Activated naive CD4-positive, alpha-beta T cell (primary cell): ENCODE measurements around the gene AQP10.
"Not testable (repeated sequence)": the region's sequence is repeated elsewhere in the genome, so short reads cannot be mapped to it uniquely, and the experiment has no call there.

Source experiments
- DNase-seq, 4 experiments: peaks; one replicate each; lab custom pipeline; 2025; lab: John Stamatoyannopoulos, UW

Gene AQP10

DNA sequence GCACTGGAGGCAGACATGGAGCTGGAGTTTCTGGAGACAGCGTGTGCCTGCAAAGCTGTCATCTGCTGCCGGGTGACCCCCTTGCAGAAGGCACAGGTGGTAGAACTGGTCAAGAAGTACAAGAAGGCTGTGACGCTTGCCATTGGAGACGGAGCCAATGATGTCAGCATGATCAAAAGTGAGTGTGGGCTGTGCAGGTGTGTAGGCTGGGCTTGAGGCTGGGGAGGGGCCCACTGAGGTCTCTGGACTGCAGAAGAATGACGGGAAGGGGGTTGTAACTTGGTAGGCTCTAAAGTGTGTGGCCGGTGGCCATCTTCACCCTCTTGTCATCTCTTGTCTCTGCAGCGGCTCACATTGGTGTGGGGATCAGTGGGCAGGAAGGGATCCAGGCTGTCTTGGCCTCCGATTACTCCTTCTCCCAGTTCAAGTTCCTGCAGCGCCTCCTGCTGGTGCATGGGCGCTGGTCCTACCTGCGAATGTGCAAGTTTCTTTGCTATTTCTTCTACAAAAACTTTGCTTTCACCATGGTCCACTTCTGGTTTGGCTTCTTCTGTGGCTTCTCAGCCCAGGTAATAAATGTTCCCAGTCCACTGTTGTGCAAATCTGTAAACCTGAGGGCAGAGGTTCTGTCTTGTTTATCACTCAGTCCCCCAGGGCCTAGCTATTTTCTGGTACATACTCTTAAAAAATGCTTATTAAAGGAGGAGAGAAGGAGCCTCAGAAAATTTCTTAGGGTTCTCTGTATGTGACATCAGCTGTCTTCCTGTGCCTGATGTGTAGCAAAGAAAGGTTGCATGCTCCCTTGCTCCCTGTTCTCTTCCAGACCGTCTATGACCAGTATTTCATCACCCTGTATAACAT, 24.3 kb downstream of the AQP10 start:
- DNase-seq = peak in 3 of 4 experiments; percentile 16 to 64 (median 54)

DNA sequence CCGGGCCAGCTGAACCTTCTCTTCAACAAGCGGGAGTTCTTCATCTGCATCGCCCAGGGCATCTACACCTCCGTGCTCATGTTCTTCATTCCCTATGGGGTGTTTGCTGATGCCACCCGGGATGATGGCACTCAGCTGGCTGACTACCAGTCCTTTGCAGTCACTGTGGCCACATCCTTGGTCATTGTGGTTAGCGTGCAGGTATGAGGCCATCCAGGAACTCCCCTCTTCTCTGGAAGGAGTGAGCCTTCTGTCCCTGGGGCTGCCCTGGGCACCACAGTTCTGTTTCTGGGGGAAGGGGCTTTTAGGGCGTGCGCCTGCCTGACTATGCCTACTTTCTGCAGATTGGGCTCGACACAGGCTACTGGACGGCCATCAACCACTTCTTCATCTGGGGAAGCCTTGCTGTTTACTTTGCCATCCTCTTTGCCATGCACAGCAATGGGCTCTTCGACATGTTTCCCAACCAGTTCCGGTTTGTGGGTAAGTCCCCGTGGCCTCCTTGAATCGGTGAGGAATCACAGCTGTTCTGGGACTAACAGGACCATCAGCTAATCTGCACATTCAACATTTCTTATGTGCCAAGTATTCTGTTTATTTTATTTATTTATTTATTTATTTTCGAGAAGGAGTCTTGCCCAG, 25.5 kb downstream of the AQP10 start:
- DNase-seq = no peak

DNA sequence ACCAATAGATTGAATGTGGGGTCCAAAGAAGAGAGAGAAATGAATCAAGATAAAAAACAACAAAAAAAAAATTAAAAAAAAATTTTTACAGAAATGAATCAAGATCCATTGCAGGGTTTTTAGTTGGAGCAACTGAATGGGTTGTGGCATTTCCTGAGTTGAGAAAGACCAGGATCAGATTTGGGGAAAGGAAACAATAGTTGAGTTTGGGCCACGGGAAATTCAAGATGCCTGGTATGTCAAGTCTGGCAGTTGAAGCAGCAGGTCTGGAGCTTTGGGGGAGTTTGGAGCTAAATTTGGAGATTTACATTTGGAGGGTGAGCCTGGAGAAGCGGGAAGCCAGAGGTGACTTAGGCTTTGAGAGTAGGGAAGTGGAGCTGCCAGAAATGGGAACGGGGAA, 27.1 kb downstream of the AQP10 start:
- DNase-seq = no peak

DNA sequence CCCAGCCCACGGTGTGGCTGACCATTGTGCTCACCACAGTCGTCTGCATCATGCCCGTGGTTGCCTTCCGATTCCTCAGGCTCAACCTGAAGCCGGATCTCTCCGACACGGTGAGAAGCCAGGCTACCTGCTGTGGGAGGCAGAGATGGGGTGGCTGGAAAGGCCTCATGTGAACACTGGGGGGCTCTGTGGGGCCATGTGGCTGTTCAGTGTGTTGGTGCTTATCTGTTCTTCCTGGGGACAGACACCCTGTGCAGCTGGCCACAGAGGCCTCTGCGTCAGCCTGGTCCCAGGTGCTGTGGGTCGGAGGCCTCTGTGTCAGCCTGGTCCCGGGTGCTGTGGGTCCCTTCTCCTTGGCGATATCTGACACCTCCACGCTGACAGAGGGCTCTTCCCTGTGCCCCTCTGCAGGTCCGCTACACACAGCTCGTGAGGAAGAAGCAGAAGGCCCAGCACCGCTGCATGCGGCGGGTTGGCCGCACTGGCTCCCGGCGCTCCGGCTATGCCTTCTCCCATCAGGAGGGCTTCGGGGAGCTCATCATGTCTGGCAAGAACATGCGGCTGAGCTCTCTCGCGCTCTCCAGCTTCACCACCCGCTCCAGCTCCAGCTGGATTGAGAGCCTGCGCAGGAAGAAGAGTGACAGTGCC, 27.7 kb downstream of the AQP10 start:
- no peak for DNase-seq

DNA sequence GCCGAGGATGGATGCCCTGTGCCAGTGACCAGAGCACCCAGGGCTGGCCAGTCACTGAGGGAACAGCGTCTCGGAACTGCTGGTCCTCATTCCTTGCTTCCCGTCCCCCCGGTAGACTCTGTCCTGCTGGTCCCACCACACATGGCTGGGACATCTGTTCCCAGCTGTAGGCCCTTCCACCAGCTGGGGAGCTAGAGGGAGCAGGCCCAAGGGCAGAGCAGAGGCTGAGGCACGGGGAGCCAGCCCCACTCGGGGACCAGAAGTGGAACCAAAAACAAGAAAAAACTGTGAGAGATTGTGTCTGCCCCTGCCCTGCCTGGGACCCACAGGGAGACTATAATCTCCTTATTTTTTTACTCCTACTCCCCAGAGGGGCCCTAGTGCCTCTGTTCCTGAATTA, 28.2 kb downstream of the AQP10 start:
- no peak for DNase-seq

DNA sequence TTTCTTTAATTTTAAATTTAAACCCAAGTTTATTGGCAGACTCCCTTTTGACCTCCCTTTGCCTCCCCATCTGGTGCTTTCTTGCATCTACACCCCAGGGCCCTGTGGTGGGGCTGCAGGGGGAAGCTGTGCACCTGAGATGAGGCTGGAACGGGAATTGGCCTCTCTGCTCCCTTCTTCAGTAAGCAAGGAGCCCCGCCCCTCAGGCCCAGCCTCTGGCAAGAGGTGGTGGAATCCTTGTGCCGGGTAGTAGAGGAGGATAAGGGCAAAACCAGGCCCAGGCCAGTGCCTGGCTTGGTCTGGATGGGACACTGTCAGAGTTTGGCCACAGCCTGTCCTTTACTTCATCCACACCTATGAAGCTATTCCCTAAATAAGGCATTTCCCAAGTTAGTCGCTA, 29.5 kb downstream of the AQP10 start:
- no peak for DNase-seq

DNA sequence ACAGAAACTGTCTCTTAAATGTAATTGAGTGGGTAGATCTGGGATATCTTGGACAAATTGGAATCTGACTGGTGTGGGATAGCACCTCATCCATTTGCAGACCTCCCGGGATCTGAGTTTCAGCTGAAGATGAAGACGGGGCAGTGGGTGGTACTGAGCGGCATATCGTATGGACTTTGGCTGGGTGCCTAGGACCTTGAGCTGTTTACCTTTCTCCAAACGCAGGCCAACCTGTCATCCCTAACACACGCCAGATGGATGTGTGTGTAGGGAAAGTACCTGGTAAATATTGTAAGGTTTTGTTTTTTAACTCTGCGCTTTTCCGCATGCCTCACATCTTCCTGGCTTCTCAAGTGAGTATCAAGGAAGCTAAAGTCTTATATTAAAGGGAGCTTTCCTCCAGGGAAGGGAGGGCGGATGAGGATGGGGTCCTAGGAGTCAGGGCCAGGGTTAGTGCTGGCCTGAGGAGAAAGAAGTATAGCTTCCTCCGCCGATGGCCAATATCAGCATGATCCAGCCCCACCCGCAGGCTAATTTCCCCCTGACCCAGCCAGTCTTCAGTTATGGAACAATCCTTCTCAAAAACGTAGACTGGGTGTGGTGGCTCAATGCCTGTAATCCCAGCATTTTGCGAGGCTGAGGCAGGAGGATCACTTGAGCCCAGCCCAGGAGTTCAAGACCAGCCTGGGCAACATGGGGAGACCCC, 30.6 kb downstream of the AQP10 start:
- no peak for DNase-seq

DNA sequence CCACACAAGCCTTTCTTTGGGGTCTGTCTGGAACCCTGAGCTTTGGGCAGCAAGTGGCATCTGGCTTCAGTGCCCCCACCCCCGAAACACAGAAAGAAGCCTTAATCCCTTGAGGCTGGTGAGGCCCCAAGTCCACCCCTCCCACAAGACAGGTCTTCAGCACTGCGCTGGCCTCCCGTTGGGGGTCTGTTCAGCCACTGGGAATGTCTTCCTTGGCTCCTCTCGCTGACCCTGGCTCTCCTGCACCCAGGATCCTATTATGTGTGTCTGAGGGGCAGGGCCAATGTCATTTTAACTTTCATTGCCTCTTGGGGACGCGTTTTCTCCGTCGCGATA, 31.3 kb downstream of the AQP10 start:
- no peak for DNase-seq

DNA sequence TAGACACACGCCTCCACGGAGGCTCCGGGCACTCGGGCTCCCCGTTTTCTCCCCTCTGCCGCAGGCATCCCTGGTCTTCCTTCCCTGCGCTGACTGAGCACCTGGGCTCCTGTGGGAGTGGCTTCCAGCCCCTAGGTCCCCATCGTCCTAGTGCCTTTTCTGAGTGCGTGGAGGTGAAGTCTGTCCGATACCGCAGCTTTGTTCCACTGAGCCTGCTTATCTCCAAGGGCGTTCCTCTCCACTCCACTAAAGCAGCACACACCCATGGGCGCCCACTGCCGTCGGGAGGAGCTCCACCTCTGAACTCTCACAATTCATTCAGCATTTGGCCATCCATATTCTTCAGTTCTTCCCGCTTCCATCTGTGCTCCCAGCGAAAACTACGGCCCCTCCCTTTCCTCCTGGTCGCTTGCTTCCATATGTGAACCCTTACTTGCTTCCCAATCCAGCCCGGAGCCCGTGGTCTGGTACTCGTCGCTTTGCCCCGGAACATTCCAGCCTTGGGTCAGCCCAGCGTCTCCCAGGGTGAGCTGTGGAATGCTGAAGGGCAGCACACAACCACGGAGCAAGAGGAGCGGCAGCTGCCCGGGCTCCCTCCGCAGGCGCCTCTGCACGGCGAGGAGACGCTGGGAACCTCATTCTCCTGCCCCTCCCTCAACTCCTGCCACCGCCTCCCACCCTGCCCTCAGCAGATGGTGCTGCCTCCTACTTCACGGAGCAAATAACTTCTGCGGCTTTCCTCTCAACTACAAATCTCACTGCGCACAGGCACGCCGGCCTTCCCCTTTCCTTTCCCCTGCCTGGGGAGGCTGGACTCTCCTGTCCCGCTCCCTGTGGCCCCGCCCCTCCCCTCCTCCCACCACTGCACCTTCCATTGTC, 31.9 kb downstream of the AQP10 start:
- peak in 2 of 4 experiments; percentile 8 to 22 for DNase-seq

DNA sequence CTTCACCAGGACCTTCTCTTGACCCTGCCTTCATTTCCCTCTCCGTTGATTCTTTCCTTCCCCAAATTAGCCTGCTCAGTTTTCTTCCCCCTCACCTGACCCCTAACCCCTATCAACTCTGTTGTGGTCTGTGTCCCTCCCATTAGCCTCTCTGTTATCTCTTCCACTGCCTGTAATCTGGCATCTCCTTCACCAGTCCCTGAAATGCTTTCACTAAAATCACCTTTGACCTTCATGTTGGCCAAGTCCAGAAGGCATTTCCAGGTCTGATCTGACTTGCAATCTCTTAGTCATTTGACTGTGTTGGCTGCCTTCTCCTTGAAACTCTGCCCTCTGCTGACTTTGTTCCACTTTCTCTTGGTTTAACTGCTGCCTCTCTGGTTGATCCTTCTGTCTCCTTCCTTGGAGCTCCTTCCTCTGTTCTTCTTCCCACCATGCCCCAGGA, 32.6 kb downstream of the AQP10 start:
- no peak for DNase-seq

DNA sequence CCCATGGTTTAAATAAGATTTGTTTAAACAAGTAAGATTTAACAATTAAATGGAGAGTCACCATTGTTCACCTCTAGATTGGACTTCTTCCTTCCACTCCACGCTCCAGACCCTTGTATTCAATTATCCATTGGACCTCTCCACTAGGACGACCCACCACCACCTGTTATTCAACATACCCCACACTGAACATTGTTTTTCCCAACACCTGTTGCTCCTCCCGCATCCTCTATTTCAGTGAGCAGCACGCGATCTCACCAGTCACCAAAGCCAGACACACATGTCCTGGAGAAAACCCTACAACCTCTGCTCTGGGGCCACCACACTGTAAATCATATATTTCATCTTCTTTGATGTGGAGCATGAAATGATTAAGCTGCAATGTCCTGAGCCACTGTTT, 33.1 kb downstream of the AQP10 start:
- no peak for DNase-seq

DNA sequence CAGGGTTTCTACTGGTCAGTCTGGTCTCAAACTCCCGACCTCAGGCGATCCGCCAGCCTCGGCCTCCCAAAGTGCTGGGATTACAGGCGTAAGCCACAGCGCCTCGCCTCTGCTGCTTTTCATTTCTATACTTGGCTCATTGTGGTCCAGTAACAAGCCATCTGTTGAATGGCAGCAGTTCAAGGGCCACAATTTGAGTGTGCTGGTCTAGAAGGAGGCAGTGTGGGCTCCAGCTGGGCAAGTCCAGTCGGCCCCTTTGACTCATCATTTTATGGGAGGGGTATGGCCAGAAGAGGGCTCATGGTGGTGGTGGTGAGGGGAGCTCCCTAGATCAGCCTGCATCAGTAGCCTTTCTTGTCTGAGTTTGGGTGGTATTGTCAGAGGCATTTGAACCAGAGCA, 37.6 kb downstream of the AQP10 start:
- no peak for DNase-seq

DNA sequence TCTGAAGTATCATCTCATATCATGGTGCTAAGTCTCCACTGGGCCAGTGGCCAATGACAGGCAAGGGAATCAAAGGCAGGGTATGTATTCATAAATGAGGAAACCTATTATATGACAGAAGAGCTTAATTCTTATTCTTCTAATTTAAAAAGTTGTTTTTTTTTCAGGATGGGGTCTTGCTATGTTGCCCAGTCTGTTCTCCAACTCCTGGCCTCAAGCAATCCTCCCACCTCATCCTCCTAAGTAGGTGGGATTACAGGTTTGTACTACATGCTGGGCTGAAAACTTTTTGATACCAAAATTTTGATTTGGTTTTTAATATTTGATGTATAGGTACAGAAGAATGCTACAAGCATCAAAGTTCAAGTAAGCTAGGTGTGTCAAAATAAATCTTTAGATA, 39.4 kb downstream of the AQP10 start:
- no peak for DNase-seq

DNA sequence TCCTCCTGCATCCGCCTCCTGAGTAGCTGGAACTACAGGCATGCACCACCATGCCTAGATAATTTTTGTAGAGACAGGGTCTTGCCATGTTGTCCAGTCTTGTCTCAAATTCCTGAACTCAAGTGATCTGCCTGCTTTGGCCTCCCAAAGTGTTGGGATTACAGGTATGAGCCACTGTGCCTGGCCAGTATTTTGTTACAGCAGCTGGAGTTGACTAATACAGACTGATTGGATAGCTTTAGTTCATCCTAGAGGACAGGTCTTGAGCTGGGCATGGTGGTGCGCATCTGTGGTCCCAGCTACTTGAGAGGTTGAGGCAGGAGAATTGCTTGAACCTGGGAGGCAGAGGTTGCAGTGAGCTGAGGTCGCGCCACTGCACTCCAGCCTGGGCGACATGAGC, 40.0 kb downstream of the AQP10 start:
- DNase-seq = not testable (repeated sequence)

DNA sequence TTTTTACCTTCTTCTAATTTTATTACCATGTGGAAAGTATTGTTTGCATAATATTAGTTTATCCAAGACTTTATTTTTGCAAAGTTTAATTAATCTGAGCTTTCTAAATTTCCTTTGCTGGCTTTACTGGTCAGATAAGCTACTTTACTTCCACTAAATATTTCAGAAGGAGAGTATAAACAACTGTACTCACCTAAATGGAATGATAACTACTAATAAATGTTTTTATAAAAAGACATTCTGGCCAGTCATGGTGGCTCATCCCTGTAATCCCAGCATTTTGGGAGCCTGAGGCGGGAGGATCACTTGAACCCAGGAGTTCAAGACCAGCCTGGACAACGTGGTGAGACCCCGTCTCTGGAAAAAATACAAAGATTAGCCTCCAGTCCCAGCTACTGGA, 40.5 kb downstream of the AQP10 start:
- no peak for DNase-seq

DNA sequence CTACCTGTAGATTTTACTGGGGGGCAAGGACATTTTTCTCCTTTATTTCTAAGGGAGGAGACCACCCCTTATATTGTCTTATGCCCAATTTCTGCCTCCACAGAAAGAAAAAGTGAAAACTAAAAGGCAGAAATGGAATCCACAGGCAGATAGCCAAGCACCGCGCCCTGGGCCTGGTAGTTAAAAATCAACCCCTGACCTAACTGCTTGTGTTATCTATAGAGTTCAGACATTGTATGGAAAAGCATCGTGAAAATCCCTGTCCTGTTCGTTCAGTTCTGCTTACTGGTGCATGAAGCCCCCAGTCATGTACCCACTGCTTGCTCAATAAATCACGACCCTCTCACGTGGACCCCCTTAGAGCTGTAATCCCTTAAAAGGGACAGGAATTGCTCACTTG, 50.5 kb downstream of the AQP10 start:
- DNase-seq = no peak

DNA sequence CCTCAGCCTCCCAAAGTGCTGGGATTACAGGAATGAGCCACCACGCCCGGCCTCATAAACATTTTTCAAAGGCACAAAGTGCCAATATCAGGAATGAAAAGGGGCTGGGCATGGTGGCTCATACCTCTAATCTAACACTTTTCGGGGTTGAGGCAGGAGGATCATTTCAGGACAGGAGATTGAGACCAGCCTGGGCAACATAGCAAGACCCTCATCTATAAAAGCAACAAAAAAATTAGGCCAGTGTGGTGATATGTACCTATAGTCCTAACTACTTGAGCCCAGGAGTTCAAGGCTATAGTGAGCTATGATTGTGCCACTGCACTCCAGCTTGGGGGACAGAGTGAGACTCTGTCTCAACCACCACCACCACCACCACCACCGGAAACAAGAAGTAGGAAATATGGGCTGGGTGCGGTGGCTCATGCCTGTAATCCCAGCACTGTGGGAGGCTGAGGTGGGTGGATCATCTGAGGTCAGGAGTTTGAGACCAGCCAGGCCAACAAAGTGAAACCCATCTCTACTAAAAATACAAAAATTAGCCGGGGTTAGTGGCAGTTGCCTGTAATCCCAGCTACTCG, 53.0 kb downstream of the AQP10 start:
- not testable (repeated sequence) for DNase-seq
